Tongue (tissue), 2 donors: ENCODE results near the gene ZNF248. TPM values are rescaled to one million over a fixed set of nuclear protein-coding genes. Genes with fewer than 3 reads are reported as not detected.
"Not testable (repeated sequence)": the region's sequence is repeated elsewhere in the genome, so short reads cannot be mapped to it uniquely, and the experiment has no call there.

Experiments used
- DNase-seq: peaks from one replicate; pipeline ENCODE4 v3.0.0-alpha.2; 2015
- total RNA-seq: library from RNA; depleted of rRNA; stranded (reverse); fragments of >200 nt; gene quantifications from one replicate; pipeline ENCODE4 v1.2.3, GENCODE V29; 2014

The ZNF248 gene
- 28.9 TPM for total RNA-seq

- peak; percentile 99 for DNase-seq
Measured at GRCh38 chr10:37857287-37858211, at the start of gene ZNF248. Gene ZNF248, minus strand, starts transcription at chr10:37857610. Its CDS starts 1,300 bp downstream, at chr10:37856310.

GRCh38 chr10:37906382-37906781, 49.0 kb upstream of the ZNF248 start:
- DNase-seq: no peak

GRCh38 chr10:37896436-37896835, 39.0 kb upstream of the ZNF248 start:
- no peak for DNase-seq

GRCh38 chr10:37895674-37896073, 38.3 kb upstream of the ZNF248 start:
- DNase-seq: no peak

GRCh38 chr10:37885850-37886249, 28.4 kb upstream of the ZNF248 start:
- DNase-seq: no peak

- no peak for DNase-seq
Measured at GRCh38 chr10:37872955-37873354, 15.5 kb upstream of the ZNF248 start.

GRCh38 chr10:37872283-37872682, 14.9 kb upstream of the ZNF248 start:
- no peak for DNase-seq

- DNase-seq: no peak
Measured at GRCh38 chr10:37871568-37872251, 14.3 kb upstream of the ZNF248 start.

- DNase-seq: no peak
Measured at GRCh38 chr10:37871143-37871542, 13.7 kb upstream of the ZNF248 start.

- DNase-seq: no peak
Measured at GRCh38 chr10:37868796-37869195, 11.4 kb upstream of the ZNF248 start.

- DNase-seq: no peak
Measured at GRCh38 chr10:37865957-37866803, 8.8 kb upstream of the ZNF248 start.

GRCh38 chr10:37865264-37865663, 7.9 kb upstream of the ZNF248 start:
- no peak for DNase-seq

GRCh38 chr10:37860494-37861190, 3.2 kb upstream of the ZNF248 start:
- no peak for DNase-seq

- DNase-seq: not testable (repeated sequence)
Measured at GRCh38 chr10:37859270-37859669, 1.9 kb upstream of the ZNF248 start.

GRCh38 chr10:37856881-37857286, 526 bp downstream of the ZNF248 start:
- DNase-seq: no peak

GRCh38 chr10:37855636-37856035, 1.8 kb downstream of the ZNF248 start:
- DNase-seq: peak; percentile 14

GRCh38 chr10:37854626-37855025, 2.8 kb downstream of the ZNF248 start:
- DNase-seq: peak; percentile 26

- DNase-seq: no peak
Measured at GRCh38 chr10:37844644-37845043, 12.8 kb downstream of the ZNF248 start.

GRCh38 chr10:37839243-37839642, 18.2 kb downstream of the ZNF248 start:
- no peak for DNase-seq

GRCh38 chr10:37831495-37832333, 25.7 kb downstream of the ZNF248 start:
- no peak for DNase-seq

GRCh38 chr10:37826806-37827205, 30.6 kb downstream of the ZNF248 start:
- DNase-seq: no peak
